ENCODE data around the gene AP3B1. TPM values are rescaled to one million over a fixed set of nuclear protein-coding genes. Genes with fewer than 3 reads are reported as not detected.

AP3B1 gene
- total RNA-seq, 1 experiment from 2014 or later: 41.8 TPM

DNA sequence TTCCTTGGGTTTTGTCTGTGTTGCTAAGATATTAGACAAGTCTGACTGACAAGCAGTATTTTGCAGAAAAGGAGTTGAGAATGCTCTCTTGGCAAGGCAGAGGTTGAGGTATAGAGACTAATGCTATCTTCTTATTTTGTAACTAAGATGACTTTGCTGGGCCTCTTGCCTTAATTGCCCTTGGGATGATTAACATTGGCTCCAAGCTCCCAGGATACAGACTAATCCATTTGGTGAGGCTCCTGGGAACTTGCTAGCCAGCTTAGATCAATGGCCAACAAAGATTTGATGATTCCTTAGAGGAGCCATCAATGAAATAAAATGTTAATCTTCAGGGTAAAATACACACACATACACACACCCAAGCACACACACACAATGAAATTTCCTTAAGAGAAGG lies 28.7 kb upstream of the AP3B1 start:
- Histone ChIP-seq H4K8ac (replicated peaks; ENCODE audit: insufficient read length, low read depth, low read length) (no peak overlapping the region), H2AK5ac (ENCODE audit: insufficient read length, low read length) (no peak overlapping the region), H3K23me2 (ENCODE audit: insufficient read length, low read depth, low read length, poor library complexity, severe bottlenecking) (no peaks in the 10 kb centered on the region), H3K23ac (ENCODE audit: insufficient read length, low read depth, low read length) (no peak overlapping the region), H3K79me1 (ENCODE audit: insufficient read depth, low read depth, low read length, poor library complexity, severe bottlenecking) (no peaks in the 10 kb centered on the region), H2AFZ (ENCODE audit: low read length) (no peak overlapping the region), H3K56ac (ENCODE audit: insufficient read length, low read depth, low read length) (no peak overlapping the region), H2BK12ac (ENCODE audit: insufficient read length, low read depth, low read length) (no peak overlapping the region), H2BK20ac (ENCODE audit: low read depth, low read length, poor library complexity, severe bottlenecking) (no peak overlapping the region), H2BK120ac (ENCODE audit: low read depth, low read length, poor library complexity, severe bottlenecking) (no peak overlapping the region), H3K9ac (ENCODE audit: extremely low read depth, insufficient read length, low read length) (no peak overlapping the region), H3K27me3 (ENCODE audit: insufficient read depth, low read length) (no peaks in the 10 kb centered on the region), H3K4me2 (ENCODE audit: insufficient read depth, insufficient read length, low read length) (no peak overlapping the region), H4K91ac (ENCODE audit: insufficient read length, low read depth, low read length) (no peak overlapping the region), H2BK5ac (ENCODE audit: insufficient read length, low read length) (no peak overlapping the region), H4K5ac (ENCODE audit: insufficient read length, low read depth, low read length) (no peak overlapping the region), H3K27ac (ENCODE audit: insufficient read length, low read depth, low read length) (no peak overlapping the region), H3K4me1 (ENCODE audit: insufficient read depth, low read length) (no peaks in the 10 kb centered on the region), H3K79me2 (ENCODE audit: insufficient read depth, low read length) (no peaks in the 10 kb centered on the region), H3K14ac (ENCODE audit: insufficient read depth, low read length) (no peak overlapping the region), H3K4ac (ENCODE audit: low read depth, low read length) (no peak overlapping the region), H4K20me1 (ENCODE audit: control insufficient read depth, insufficient read depth, insufficient read length) (no peaks in the 10 kb centered on the region), H3K18ac (ENCODE audit: insufficient read length, low read depth, low read length) (no peak overlapping the region), H3K9me3 (ENCODE audit: control insufficient read depth, low read depth, low read length) (no peaks in the 10 kb centered on the region), H3T11ph (ENCODE audit: low read length) (no peak overlapping the region), H2BK15ac (ENCODE audit: low read depth, low read length) (no peak overlapping the region)
- H3K27me3 Mint-ChIP-seq (ENCODE audit: low read depth): peaks cover 2% of the 10 kb centered on the region; the same call in 1 of the 2 replicates
- no peak overlapping the region for H3K4me3 Mint-ChIP-seq
- no peaks in the 10 kb centered on the region for H3K9me3 Mint-ChIP-seq
- TF ChIP-seq, protein P1, sequence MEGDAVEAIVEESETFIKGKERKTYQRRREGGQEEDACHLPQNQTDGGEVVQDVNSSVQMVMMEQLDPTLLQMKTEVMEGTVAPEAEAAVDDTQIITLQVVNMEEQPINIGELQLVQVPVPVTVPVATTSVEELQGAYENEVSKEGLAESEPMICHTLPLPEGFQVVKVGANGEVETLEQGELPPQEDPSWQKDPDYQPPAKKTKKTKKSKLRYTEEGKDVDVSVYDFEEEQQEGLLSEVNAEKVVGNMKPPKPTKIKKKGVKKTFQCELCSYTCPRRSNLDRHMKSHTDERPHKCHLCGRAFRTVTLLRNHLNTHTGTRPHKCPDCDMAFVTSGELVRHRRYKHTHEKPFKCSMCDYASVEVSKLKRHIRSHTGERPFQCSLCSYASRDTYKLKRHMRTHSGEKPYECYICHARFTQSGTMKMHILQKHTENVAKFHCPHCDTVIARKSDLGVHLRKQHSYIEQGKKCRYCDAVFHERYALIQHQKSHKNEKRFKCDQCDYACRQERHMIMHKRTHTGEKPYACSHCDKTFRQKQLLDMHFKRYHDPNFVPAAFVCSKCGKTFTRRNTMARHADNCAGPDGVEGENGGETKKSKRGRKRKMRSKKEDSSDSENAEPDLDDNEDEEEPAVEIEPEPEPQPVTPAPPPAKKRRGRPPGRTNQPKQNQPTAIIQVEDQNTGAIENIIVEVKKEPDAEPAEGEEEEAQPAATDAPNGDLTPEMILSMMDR (conservative IDR thresholded peaks at IDR 0.05): no peak
- no peaks in the 10 kb centered on the region for H3K36me3 Mint-ChIP-seq (ENCODE audit: insufficient read depth in 1 of 3, low read depth in 3 of 3)
- no peak for DNase-seq
- H3K4me1 Mint-ChIP-seq: peaks cover 16 to 21% of the 10 kb centered on the region in 2 experiments
- peak overlapping the region in 1 of 3 experiments; percentile 12; a peak in 1 of 7 replicates for H3K27ac Mint-ChIP-seq

Measured in H9 (cell line).